T-helper 22 cell (primary cell): ENCODE measurements around the gene CAD.

ENCODE experiments used
- DNase-seq: peaks from one replicate; pipeline ENCODE4 v3.0.0-alpha.2; 2020; ENCODE audit warnings: low read depth

Gene CAD

GRCh38 chr2:27225526-27225925 lies 8.4 kb downstream of the CAD start:
- DNase-seq = no peak

GRCh38 chr2:27227501-27227900 lies 10.3 kb downstream of the CAD start:
- DNase-seq = no peak

- no peak for DNase-seq
Measured at GRCh38 chr2:27231921-27232320, 14.8 kb downstream of the CAD start.

- DNase-seq = no peak
Measured at GRCh38 chr2:27233341-27233740, 16.2 kb downstream of the CAD start.

GRCh38 chr2:27236136-27236535 lies 19.0 kb downstream of the CAD start:
- DNase-seq = no peak

- no peak for DNase-seq
Measured at GRCh38 chr2:27236626-27237025, 19.5 kb downstream of the CAD start.

GRCh38 chr2:27237341-27237945 lies 20.3 kb downstream of the CAD start:
- DNase-seq = no peak

- DNase-seq = no peak
Measured at GRCh38 chr2:27238976-27239375, 21.8 kb downstream of the CAD start.

- DNase-seq = no peak
Measured at GRCh38 chr2:27240406-27240805, 23.2 kb downstream of the CAD start.

GRCh38 chr2:27241761-27242613 lies 24.8 kb downstream of the CAD start:
- DNase-seq = no peak

- no peak for DNase-seq
Measured at GRCh38 chr2:27242614-27242951, 25.4 kb downstream of the CAD start.

GRCh38 chr2:27243391-27244130 lies 26.4 kb downstream of the CAD start:
- no peak for DNase-seq

- DNase-seq = no peak
Measured at GRCh38 chr2:27245116-27245515, 27.9 kb downstream of the CAD start.

GRCh38 chr2:27245626-27246025 lies 28.5 kb downstream of the CAD start:
- DNase-seq = no peak

GRCh38 chr2:27247893-27248292 lies 30.7 kb downstream of the CAD start:
- no peak for DNase-seq

- no peak for DNase-seq
Measured at GRCh38 chr2:27249159-27249890, 32.2 kb downstream of the CAD start.

GRCh38 chr2:27249891-27250651 lies 32.9 kb downstream of the CAD start:
- DNase-seq = no peak

- no peak for DNase-seq
Measured at GRCh38 chr2:27250652-27251379, 33.6 kb downstream of the CAD start.

- DNase-seq = no peak
Measured at GRCh38 chr2:27251766-27252165, 34.6 kb downstream of the CAD start.

GRCh38 chr2:27255187-27255586 lies 38.0 kb downstream of the CAD start:
- no peak for DNase-seq

- no peak for DNase-seq
Measured at GRCh38 chr2:27255660-27256059, 38.5 kb downstream of the CAD start.
